NB4 (cell line): ENCODE measurements around the gene CDYL.

ENCODE experiments used
- CTCF ChIP-seq: IDR thresholded peaks from one replicate; pipeline ENCODE4 v1.5.1; 2012; ENCODE audit warnings: low read depth, low read length
- POLR2A ChIP-seq: IDR thresholded peaks from 2 replicates; pipeline ENCODE4 v1.6.1; 2011; ENCODE audit warnings: mild to moderate bottlenecking; ENCODE audit not compliant: insufficient read length; ENCODE audit errors: extremely low read depth

- no peak for TF ChIP-seq CTCF
- no peak for TF ChIP-seq POLR2A
Observed at GRCh38 chr6:4892785-4893485, 116.7 kb downstream of the CDYL start.
